Ammon's horn (tissue), 1 donor: Measurements from ENCODE around the gene TNFAIP8.

Experiments used
- DNase-seq: peaks from one replicate; pipeline ENCODE4 v3.0.0-alpha.2; 2016; ENCODE audit warnings: low spot score

Gene TNFAIP8

DNA sequence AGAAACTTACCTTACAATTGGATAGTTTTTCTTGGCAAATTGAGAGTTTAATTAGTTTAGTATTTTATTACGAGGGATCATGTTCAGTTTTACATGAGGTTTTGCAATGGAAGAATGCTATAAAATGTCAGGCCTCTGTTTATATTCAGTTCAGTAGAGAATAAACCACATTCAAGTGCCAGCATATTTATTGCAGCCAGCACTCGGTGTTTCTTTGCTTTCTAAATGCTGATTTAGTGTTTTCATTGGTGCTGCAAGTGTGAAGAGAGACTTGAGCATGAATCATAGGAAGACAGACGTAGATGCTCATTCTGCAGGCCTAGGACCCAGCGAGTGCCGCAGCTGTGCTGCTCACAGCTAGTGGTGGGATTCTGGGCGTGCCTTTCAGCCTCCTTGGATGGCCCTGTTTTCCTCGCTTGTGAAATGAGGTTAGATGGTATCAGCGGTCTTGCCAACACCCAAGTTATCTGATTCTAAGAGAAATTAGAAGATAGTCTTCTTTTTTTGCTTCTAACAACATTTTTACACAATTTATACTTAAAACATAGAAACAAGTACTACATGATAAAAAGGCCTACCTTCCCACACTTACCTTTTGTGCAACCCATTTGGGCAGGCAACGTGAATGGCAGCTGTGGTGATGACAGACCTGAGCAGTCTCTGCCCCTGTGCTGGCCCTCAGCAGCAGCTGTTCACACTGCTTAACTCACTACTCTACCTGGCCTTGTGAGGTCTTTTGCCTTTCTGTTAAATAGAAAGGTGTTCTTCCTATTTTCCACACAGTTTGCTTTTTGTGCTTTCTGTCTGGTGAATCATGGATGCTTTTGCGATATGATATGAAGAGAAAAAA lies 26.8 kb upstream of the TNFAIP8 start:
- peak; percentile 26 for DNase-seq

DNA sequence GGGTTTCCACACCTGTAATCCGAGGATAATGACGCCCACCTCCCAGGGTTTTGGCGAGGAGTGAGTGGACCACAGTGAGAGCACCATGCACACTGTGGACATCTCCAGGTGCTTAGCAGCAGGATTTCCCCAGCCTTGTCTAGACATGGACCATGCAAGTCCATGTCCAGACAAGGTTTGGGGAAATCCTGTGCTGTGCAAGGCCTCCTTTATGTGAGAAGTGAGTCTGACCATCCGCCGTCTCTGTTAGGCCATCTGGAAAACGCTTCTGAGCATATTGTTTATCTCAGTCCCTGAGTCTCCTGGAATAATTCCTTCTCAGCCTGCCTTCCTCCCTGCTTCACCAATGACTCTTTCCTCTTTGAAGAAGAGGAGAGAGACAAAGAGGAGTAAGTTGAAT lies 26.2 kb upstream of the TNFAIP8 start:
- no peak for DNase-seq

- DNase-seq: no peak
These were observed 25.2 kb upstream of the TNFAIP8 start for GRCh38 chr5:119330367-119331183.

- DNase-seq: no peak
These were observed 24.2 kb upstream of the TNFAIP8 start for GRCh38 chr5:119331566-119332095.

- no peak for DNase-seq
These were observed 23.6 kb upstream of the TNFAIP8 start for GRCh38 chr5:119332208-119332607.

- no peak for DNase-seq
These were observed 22.8 kb upstream of the TNFAIP8 start for GRCh38 chr5:119332978-119333401.

DNA sequence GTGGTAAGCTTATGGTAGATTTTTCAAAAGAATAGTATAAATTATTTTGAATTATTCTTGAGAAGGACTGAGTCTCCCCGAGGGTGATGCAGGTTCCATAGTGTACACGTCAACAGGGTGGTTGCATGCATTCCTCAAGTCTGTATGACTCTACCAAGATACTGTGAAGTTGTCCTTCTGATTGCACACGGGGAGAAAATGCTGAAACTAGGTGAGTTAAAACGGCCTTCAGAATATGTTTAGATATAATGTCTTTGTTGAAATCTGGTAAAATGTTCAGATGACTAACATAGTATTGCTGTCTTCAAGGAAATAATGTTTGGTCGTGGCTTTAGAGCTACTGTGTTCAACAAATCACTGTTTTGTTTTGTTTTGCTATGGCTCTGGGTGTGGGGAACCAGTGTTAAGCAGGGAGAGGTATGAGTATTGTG lies 22.4 kb upstream of the TNFAIP8 start:
- DNase-seq: no peak

- DNase-seq: no peak
These were observed 20.6 kb upstream of the TNFAIP8 start for GRCh38 chr5:119335261-119335677.

- no peak for DNase-seq
These were observed 19.6 kb upstream of the TNFAIP8 start for GRCh38 chr5:119336262-119336661.

DNA sequence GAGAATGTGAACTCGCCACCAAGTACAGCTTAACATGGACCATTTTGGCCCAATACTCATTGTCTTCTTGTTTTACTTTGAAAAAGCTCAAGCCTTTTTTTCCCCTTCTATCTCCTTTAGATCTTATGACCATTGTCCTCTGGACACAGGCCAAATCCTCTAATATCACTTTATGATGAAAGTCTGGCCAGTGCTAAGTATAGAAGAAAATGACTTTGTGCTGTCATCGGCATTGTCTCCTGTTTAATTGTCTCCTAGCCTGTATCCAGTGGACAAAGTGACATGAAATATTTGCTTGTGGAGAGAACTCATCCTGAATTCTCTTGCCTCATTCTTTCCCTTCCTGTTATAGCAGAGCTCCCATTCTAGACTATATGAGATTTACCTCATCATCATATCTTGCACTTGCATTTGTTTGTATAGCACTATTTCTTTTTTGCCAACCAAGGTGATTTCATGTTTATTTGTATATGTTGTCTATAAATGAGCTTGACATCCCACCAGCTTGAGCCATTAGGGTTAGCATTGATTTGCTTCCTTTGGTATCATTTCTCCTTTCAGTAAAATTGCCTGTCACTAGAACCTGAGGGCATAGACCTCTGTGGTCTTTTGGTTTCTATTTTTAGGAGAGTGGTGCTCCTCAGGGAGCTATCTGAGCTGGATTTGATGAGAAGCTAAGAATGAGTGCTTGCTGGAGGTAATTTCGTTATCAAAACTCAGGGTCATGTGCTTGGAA lies 18.8 kb upstream of the TNFAIP8 start:
- no peak for DNase-seq

DNA sequence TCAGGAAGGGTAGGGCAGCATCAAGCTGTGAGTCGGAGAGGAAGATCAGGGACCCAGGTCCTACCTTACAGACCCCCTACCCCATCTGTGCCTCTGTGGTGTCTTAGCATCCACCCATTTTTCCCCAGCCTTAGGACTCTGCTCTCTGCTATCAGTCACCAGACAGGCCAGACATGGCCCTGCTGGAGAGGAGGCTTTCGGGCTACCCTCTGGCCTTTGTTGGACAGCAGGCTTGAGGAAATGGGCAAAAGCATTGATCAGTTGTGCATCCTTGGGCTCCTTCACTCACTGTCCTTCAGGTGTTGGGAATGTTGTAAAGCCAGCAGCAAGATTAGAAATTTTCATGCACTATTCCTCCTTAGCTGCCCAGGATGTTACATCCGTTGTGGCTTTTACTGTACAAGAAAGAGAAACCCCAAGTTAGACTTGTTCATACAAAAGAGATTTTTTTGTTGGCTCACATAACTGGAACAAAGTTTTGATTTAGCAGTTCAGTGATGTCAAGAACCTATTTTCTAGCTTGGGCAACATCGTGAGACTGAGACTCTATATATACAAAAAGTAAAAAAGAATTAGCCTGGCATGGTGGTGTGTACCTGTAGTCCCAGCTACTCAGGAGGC lies 17.4 kb upstream of the TNFAIP8 start:
- DNase-seq: no peak

DNA sequence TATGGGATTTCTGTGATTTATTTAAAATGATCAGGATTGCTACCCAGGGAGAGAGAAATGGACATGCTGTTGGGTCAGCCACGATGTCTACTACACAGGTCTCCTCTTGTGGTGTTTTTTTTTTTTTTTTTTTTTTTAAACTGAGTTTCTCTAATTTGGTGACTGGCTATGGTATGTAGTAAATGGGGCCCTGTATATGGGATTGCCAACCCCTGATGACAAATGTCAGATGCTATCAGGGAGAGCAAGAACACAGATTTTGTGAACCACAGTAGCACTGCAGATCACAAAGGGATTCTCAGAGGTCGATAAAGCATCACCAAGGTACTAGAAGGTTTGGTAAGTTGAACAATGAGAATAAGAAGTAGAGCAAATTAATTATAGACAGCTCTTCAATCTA lies 16.5 kb upstream of the TNFAIP8 start:
- DNase-seq: no peak

- no peak for DNase-seq
These were observed 15.9 kb upstream of the TNFAIP8 start for GRCh38 chr5:119339965-119340364.

GRCh38 chr5:119340597-119341218 lies 15.1 kb upstream of the TNFAIP8 start:
- DNase-seq: no peak

DNA sequence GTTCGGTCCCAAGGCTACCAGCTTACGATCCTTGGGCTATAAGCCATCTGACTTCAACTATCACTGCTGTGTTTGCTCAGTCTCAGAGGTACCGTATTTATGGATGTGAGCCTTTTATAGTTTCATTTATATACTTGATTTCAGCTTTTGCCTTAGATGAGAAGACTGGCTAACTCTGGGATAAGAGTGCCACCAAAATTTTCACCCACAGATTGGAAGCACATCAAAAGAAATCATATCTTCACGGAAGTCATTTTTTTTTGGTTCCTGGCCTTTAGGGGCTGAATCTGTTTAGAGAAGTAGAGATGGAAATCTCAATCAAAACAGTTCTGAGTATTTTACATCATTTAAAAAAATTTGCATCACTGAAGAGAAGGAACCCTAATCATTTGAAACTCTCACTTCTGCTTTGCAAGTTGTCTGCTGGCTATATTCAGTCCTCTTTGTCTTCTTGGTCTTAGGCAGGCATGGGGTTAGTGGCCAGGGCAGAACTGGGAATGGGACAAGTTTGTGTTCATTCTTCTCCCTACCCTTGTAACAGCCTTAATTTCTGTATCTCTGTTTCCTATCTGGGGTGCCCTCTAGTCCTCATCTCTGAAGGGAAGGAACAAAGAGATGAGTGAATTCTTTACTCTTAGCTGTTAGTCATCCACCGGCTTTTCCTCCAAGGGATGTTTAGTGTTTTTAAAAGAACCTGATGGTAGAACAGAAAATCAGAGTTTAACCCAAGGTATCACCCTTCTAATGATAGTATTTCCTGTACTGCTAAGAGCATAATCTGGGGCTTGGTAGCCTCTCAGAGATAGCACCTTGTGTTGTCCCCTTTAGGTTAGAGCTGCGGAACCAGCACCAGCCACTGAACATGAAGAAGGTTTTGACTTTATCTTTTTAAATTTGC lies 14.1 kb upstream of the TNFAIP8 start:
- no peak for DNase-seq

- DNase-seq: no peak
These were observed 13.4 kb upstream of the TNFAIP8 start for GRCh38 chr5:119342406-119342805.

GRCh38 chr5:119343052-119343451 lies 12.8 kb upstream of the TNFAIP8 start:
- no peak for DNase-seq

GRCh38 chr5:119343766-119344165 lies 12.1 kb upstream of the TNFAIP8 start:
- no peak for DNase-seq

DNA sequence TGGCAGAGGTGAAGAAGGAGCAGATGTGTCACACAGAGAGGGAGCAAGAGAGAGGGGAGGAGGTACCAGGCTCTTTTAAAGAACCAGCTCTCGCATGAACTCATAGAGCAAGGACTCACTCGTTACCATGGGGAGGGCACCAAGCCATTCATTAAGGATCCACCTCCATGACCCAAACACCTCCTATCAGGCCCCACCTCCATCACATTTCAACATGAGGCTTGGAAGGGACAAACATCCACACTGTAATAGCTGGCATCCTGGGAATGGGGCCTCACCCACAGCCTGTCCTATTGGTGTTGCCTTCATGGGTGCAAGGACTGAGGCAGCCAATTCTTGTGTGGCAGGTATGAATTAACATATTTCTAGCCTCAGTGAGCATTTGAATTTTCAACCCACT lies 11.6 kb upstream of the TNFAIP8 start:
- no peak for DNase-seq

- DNase-seq: no peak
These were observed 10.0 kb upstream of the TNFAIP8 start for GRCh38 chr5:119345861-119346260.
